GDM1 (cell line): ENCODE data around the gene MEGF9.

Experiments
- DNase-seq: peaks from one replicate; lab custom pipeline; 2025; lab: John Stamatoyannopoulos, UW

MEGF9 gene

DNA sequence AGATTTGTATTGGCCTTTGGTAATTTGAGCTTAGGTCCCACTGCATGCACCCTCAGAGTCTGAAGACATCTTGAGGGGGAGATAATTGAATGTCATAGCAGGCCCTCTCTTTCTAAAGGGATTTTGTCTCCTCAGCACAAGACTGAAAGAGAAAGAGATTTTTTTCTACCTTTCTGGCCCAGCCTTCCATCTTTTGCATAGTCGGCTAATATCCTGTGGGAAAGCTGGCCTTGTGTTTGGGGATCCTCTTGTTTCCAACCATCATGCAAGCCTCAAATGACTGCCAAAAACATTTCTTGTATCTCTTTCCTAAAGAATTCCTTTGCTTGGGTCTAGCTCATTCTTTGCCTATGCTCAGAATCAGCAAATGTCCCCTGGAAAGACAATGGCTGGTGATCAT, 92.3 kb downstream of the MEGF9 start:
- DNase-seq, result no peak

DNA sequence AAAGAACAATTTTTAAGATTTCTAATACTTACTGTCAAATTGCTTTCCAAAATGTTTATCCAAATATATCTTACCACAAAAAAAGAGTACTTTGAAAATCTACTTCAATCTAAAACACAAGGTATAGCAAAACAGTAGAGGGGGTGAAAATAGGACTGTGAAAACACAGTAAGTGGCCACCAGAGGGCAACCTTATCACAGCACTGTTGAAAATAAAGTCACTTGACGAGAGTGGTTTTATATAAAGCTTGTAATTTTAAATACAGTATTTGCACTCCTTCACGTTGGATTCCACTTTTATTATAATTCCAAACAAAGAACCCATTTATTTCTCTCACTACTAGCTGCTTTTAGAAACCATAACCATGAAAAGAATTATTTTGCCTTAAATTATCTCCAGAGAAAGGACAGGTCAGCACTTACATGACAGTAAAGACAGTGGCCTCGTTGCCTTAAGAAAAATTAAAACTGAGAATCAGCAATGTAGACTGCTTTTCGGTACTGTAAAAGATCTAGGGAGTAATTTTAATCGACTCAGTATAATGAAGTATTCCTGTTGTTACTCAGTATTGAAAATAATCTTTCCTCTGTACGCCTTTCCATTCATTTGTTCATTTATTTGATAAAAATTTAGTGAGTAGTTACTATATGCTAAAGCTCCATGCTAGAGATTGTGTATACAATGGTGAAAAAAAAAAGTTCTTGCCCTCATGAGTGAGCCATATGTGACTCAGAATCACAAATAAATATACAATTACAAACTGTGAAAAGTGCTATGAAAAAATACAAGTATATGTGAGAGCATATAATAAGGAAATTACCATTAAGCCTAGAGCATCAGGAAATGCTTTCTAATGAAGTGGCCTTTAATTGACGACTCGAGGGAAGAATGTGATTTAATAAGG, 94.3 kb downstream of the MEGF9 start:
- DNase-seq, result peak; percentile 27

DNA sequence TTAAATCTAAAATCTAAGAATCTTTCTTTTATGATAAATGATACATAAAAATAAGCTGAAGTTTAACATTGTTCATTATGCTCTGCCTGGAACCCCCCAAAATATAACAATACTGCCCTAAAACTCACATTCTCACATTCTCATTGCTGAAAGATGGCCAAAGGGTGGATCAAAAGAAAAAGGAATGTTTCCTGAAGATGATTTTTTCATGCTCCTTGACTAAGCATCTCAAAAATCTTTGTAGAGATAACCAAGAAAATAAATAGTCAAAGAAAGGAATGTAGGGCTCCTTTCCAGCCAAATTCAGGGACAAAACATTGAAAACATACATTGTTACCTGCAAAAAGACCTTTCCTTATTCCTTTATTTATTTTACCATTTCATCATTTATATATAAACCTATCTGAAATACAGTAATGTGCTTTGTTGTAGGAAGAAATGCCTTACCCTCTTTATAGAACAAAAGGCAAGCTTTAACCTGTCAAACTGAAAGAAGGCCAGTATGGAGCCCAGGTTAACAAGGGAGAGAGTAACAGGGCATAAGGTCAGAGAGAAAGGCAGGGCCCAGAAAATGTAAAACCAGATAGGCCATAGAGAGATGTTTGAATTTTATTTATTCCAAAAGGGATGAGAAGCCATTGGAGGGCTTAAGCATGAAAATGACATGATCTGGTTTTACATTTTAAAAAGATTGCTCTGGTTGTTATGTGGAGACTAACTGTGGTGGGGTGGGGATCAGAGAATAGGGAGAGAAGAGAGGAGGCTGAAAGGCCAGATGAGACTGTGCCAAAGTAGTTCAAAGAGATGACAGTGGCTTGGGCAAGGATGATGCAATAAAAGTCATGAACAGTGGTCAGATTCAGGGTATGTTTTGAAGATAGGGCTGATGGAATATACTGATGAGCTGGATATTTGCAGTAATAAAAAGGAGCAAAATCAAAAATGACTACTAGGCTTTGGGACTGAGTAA, 97.0 kb downstream of the MEGF9 start:
- no peak for DNase-seq

DNA sequence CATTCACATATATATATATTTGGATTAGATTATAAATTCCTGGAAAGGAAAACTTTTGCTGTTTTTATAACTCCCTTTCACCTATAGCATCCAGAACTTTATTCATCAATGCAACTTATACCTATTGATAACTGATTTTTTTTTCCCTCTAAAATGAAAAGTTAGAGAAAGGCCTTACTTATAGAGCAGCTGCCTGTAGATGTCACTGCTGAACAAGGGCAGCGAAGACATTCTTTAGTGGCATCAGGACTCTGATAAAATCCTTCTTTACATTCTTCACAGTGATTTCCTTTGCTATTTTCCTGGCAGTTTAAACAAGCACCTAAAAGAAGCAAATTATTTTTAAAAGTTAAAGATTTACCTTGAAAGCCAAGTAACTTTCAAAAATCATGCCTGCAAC, 102.1 kb downstream of the MEGF9 start:
- DNase-seq, result no peak

DNA sequence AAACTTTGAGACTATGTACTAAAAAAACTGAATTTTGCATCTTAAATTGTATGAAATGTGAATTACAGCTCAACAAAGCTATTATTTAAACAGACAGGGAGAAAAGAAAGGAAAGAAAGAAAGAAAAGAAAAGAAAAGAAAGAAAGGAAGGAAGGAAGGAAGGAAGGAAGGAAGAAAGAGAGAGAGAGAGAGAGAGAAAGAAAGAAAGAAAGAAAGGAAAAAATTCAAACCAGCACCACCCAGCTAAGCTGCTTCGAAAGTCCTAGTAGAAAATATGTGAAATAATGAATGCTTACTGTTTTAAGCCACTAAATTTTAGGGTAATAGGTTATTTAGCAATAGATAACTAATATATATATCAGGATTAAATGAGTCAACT, 102.6 kb downstream of the MEGF9 start:
- no peak for DNase-seq

DNA sequence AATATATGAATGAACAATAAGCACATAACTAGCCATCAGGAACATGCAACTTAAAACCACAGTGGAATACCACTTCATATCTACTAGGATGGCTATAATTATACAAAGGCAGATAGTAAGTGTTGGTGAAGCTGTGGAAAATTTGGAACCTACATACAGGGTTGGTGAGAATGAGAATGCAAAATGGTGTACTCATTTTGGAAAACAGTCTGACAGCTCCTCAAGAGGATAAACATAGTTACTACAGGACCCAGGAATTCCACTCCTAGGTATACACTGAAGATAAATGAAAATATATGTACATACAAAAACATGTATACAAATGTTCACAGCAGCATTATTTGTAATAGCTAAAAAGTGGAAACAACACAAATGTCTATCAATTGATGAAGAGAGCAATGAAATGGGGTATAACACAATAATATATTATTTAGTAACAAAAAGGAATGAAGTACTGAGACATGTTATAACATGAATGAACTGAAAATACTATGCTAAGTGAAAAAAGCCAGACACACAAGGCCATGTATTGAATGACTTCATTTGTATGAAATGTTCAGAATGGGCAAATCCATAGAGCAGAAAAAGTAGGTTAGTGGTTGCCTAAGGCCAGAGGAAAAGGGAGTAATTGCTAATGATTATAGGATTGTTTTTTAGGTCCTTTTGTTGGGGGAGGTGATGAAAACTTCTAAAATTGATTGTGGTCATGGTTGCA, 103.1 kb downstream of the MEGF9 start:
- no peak for DNase-seq

DNA sequence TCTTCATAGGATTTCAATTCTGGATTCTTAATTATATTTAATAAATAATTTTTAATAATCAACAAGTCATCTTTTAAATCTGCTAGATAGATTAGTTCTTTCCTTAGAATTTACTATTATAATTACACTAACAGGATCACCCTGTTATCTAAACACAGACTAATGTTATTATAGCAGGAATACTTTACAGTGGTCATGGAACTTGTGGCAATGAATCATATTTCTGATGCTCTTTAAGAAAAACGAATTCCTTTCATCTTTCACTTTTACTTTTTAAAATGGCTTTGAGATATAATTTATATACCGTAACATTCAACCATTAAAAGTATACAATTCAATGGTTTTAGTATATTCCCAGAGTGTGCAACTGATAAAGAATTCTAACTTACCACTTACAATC, 104.6 kb downstream of the MEGF9 start:
- no peak for DNase-seq

DNA sequence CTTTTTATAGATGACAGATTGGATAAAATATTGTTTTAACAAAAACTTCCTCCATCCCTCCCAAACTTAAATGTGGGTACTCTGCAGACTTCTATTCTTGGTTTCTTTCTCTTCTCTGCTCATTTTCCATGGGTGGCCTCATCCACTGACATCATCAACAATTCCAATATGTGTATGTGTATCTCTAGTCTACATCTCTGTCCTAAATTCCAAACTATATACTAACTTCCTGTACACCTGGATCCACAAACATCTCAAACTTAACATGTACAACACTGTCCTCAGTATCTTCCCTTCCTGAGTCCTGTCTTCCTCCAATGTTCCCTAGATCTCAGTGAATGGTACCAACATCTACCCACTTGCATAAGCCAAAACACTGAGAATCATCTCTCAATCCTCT, 105.8 kb downstream of the MEGF9 start:
- DNase-seq, result no peak

DNA sequence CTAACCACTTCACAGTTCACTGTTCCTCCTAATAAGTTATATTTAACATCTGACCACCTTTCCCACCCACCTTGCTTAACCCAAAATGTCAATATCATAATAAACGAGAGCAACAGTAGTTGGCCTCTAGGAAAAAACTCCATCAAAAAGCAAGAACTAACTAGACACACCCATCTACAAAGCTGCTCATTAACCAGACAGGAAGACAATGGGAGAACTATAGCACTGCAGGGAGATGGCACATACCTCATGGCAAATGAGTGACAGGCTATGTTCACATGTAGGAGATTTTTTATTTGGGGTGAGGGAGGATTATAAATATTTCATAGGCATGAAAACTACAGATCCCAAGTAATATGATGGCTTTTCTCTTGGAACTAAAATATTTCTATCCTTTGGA, 110.7 kb downstream of the MEGF9 start:
- DNase-seq, result no peak

DNA sequence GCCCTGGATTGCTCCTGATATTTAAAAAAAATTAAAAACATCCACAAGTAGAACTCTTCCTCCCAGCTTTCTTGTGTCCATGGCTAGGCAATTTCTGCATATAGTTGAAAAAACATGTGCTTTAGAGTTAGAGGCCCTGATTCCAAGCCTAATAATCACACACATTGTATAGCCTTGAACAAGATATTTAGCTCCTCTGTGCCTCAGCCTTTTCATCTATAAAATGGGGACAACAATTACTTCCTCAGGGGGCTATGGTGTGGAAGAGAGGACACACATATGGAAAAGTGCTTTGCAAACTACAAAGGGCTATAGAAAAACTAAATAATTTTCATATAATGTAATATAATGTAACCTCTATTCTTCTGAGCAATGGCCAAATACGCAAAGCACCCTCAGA, 111.3 kb downstream of the MEGF9 start:
- no peak for DNase-seq

DNA sequence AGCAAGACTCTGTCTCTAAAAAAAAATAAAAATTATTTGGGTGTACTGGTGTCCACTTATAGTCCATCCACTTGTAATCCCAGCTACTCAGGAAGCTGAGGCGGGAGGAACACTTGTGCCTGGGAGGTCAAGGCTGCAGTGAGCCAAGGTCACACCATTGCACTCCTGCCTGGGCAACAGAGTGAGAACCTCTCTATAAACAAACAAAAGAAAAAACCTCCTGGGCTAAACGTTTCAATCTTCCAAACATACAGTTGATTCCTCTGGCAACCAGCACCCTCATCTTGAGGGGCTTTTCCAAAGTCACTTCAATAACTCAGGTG, 120.4 kb downstream of the MEGF9 start:
- no peak for DNase-seq

DNA sequence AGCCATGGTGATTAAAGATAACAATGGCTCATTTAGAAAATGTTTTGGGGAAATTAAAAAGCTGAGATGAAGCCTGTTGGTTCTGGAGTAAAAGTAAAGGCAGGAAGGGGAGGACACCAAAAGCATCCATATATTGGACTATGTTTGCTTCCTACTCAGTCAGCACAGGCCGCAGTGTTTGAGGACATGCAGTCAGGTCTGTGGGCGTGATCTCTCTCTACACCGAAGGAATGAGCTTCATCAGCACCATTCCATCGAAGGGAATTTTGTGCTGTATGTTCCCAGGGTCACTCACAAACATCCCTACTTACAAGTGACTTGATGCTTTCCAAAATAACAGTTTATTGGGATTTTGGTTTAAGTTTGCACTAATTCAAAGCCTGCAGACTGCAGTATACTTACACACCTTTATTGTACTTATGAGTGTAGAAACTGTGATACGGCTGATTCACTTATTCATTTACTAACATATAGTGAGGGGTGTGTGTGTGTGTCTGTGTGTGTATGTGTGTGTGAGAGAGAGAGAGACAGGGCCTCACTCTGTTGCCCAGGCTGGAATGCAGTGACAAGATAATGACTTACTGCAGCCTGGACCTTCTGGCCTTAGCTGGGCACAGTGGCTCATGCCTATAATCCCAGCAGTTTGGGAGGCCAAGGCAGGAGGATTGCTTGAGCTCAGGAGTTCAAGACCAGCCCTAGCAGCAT, 120.9 kb downstream of the MEGF9 start:
- DNase-seq, result no peak

DNA sequence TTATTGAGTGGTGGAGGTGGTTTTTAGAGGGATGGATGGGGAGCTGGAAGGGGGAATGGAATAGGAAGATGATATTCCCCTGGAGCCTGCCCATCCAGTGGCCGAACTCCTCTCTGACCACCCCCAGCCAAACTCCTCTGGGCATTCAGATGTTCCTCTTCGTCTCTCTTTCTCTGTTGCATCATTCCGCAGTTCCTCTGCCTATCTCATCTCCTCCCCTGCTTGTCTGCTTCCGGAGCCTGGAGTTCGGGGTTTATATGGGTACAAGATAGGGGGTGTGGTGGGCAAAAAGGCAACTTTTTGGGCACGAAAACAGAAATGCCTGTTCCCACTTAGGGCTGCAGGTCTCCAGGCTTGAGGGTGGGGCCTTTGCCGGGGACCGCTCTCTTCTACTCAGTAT, 122.1 kb downstream of the MEGF9 start:
- DNase-seq, result no peak

DNA sequence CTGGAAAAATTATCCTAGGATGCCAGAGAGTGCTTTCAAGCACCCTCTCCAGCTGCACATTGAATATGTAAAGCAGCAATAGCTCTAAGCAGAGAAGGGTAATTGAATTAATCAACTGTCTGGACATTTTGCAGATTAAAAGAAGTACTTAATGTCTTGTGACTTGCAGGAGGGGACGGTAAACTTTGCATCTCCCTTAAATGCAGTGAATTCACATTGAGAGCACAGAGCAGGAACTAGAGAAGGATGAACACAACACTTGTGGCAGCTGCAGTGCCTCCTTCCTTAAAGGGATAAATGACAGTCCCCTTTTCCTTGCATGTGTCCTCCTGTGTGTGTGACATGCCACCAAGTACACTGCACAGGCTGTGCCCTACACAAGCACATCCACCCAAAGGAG, 126.9 kb downstream of the MEGF9 start:
- DNase-seq, result no peak

DNA sequence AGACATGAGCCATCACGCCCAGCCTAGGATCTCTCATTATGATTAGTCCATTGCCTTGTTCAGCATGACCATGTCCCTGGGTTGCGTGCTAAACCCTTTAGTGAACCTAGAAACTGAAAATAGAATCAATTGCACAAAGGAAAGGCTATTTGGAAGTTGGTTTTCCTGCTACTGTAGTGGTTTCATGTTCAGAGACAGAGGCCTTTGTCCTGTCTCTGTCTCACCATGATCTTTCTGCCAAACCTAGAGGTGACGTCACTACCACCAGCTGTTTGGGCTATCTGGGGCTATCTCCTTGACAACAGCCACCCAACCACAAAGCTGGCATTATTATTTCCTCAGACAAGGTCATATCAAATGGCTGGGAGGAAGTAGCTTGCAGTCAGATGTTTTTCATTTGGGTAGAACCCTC, 130.3 kb downstream of the MEGF9 start:
- DNase-seq, result peak; percentile 58

DNA sequence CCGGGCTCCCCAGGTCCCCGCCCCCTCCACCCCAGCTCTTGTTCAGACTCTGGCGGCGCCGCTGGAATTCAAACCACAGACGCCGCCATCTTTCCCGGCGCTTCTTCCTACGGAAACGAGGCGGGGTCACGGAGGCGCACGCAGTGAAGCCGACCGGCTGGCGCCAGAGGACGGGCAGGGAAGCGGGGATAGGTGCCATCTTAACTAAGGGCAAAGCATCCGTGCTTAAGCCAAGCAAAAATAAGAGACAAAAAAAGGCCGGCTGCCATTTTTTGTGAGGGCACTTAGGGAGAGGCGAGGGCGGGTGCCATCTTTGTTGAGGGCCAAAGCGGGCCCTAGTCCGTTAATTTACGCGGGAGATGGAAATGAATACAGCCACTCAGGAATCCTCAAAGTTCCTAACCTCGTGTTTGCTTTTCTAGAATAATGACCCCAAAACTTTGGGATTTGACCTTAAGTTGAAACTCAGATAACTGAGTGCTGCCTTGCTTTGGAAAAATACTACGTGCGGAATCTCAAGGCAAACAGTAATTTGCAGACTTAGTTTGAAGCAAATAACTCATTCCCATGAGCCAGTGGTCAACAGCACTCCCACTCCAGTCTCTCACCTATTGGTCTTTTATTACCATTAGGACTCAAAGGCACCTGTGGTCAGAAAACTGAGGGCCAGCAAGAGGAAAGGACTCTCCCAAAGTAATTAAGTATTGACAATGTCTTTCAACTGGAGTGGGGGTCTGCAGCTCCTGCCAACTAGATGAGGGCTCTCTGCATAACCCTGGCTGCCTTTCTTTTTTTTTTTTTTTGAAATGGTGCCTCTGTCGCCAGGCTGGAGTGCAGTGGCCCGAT, 134.0 kb downstream of the MEGF9 start, which contains the start of gene CDK5RAP2:
CDK5RAP2 (minus strand) TSS at position 117 of the 846 bp plus-strand sequence. CDS start 189 bp downstream, outside the sequence.
- peak; percentile 94 for DNase-seq

DNA sequence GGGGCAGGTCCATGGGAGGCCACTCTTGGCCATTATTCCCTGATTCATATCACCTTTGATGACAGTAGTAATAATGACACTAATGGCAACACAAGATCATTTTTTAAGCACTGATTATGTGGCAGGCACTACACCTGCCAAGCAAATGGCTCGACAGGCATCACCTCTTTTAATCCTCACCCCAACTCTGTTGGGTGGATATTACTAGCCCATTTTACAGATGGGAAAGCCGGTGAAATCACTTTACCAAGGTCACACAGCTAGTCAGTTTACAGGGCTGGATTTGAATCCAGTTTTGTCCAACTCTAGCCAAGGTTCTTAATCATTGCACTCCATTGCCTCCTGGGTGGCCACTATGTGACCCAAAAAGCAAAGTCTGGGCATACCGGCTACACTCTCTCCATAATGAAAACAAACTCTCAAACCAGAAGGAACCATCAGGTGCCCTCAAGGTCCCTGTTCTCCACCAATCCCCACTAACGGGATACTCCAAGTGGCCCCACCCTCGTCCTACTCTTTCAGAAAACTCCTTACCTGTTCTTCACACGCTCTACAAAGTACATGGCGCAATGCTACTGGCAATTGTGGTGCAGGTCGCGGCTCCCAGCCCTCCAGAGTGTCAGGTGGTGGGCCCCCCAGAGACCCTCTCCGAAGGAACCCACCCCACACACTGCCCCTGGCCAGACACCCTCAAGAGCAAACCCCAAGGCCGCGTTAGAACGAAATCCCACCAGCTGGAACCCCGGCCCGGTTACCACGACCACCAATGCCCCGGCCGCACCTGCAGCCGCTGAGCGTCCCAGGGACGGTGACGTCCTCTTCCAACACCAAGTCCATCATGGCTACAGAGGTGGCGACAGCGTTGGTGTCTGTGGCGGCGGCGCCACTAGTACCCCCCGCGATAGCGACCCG, 134.9 kb downstream of the MEGF9 start:
- no peak for DNase-seq

DNA sequence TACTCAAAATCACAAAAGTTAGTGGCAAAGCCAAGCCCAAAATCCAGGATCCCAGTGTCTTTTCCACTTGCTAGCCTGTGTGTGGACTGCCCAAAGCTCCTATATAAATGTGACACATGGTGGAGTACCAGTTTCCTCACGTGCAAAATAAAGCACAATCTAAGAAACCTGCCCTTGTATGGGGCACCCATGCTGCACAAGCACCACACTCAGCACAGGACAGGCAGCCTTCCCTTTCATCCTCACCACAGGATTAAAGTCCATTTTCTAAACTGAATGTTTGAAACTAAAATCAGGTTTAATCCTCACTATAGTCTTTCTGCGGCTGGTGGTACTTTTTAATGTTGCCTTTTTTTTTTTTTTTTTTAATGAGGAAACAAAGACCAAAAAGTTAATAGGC, 139.8 kb downstream of the MEGF9 start:
- no peak for DNase-seq

DNA sequence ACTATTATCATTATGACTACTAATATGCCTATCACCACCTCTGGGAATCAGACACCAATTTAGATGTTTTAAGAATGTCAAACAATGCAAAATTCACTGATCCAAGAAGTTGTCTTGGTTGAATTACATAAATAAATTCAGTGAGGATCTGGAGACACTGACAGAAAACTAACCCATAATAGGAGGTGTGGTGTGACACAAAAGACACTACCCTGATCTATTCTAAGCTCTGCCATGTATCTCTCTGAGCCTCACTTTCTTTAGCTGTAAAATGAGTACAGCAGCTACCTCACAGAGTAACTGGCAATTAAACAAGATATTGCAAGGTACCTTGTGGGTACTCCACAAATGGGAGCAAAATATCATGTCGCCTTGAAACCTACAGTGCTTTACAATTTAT, 141.8 kb downstream of the MEGF9 start:
- DNase-seq, result no peak
